HEK293T (cell line): ENCODE results near the gene TMEM169.

ENCODE experiments used
- ARNT ChIP-seq: fragments of 450-650 bp; IDR thresholded peaks from 2 replicates; pipeline ENCODE4 v1.6.1; 2017; ENCODE audit warnings: mild to moderate bottlenecking
- BHLHE40 ChIP-seq: fragments of 450-650 bp; IDR thresholded peaks from 2 replicates; pipeline ENCODE4 v1.6.1; 2016; ENCODE audit warnings: mild to moderate bottlenecking, moderate library complexity, borderline replicate concordance
- ELF4 ChIP-seq: fragments of 450-650 bp; IDR thresholded peaks from 2 replicates; pipeline ENCODE4 v1.6.1; 2017; ENCODE audit warnings: antibody characterized with exemption
- FOXK2 ChIP-seq: fragments of 450-650 bp; IDR thresholded peaks from 2 replicates; pipeline ENCODE4 v1.6.1; 2016; ENCODE audit warnings: mild to moderate bottlenecking
- FOXM1 ChIP-seq: fragments of 450-650 bp; IDR thresholded peaks from 2 replicates; pipeline ENCODE4 v1.6.1; 2017; ENCODE audit warnings: mild to moderate bottlenecking, borderline replicate concordance
- HDGF ChIP-seq: fragments of 450-650 bp; IDR thresholded peaks from 2 replicates; pipeline ENCODE4 v1.6.1; 2017; ENCODE audit warnings: antibody characterized with exemption, borderline replicate concordance
- LEF1 ChIP-seq: fragments of 450-650 bp; IDR thresholded peaks from 2 replicates; pipeline ENCODE4 v1.6.1; 2017; ENCODE audit warnings: mild to moderate bottlenecking, borderline replicate concordance
- SP1 ChIP-seq: fragments of 450-650 bp; IDR thresholded peaks from 2 replicates; pipeline ENCODE4 v1.6.1; 2017
- SUZ12 ChIP-seq: fragments of 450-650 bp; IDR thresholded peaks from 2 replicates; pipeline ENCODE4 v1.6.1; 2016; ENCODE audit warnings: mild to moderate bottlenecking
- TARDBP ChIP-seq: fragments of 450-650 bp; IDR thresholded peaks from 2 replicates; pipeline ENCODE4 v1.6.1; 2016
- ZNF384 ChIP-seq: fragments of 450-650 bp; IDR thresholded peaks from 2 replicates; pipeline ENCODE4 v1.6.1; 2016

DNA sequence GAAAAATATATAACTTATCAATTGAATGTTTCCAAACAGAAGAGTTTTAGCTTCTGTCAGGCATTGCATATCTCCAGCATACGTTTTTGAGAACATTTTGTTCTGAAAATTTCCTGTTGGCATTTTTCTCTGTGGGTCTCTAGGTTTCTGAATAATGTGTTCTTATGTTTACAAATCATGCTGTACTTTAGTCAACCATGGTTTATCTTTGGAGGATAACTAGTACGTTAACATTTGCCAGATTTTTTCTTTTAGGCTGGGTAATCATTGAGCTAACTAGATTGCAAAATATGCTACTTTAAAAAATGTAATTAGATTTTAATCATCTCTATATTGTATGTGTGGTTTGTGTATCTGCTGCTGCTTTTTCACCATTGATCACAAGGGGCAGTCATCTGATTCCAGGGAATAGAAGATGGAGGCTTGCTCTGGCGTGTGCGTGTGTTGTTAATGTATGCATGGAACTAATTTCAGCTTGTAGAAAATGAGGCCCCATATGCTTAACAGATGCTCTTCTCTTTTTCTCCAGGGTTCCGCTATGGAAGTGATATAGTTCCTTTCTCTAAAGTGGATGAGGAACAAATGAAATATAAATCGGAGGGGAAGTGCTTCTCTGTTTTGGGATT, 48.7 kb downstream of the TMEM169 start:
- TF ChIP-seq FOXM1 (no peak), SP1 (no peak), BHLHE40 (no peak), ZNF384 (no peak), SUZ12 (no peak), ARNT (no peak), LEF1 (no peak), TARDBP (no peak), HDGF (no peak), ELF4 (no peak), FOXK2 (no peak)
